Lower leg skin (tissue), 3 donors: ENCODE data around the gene EHMT1.

ENCODE experiments used
- CTCF ChIP-seq, 3 donors: fragments of 450-650 bp; IDR thresholded peaks; one replicate each; pipeline ENCODE4 v1.5.1; 2016; ENCODE audit warnings: antibody characterized with exemption in 3 of 3, mild to moderate bottlenecking in 3 of 3, moderate library complexity in 2 of 3
- POLR2A ChIP-seq, 2 donors: fragments of 450-650 bp; IDR thresholded peaks; one replicate each; pipeline ENCODE4 v1.6.1; 2016 to 2017; ENCODE audit warnings: antibody characterized with exemption in 2 of 2, mild to moderate bottlenecking in 1 of 2, moderate library complexity in 1 of 2

GRCh38 chr9:137751616-137752015 lies 132.8 kb downstream of the EHMT1 start:
- TF ChIP-seq POLR2A (IDR thresholded peaks at IDR 0.05) (no peak), CTCF (IDR thresholded peaks at IDR 0.05) (no peak)
